ENCODE data around the gene EPHB3. TPM values are rescaled to one million over a fixed set of nuclear protein-coding genes. Genes with fewer than 3 reads are reported as not detected.

EPHB3 gene
- total RNA-seq, 1 donor from 2014 or later: 17.2 TPM

GRCh38 chr3:184558726-184559125 lies 2.9 kb upstream of the EPHB3 start:
- H3K27ac Mint-ChIP-seq (ENCODE audit: unreplicated experiment): no peak overlapping the region
- Histone ChIP-seq H3K4me1 (ENCODE audit: insufficient read depth, low read length) (peaks cover 10% of the 10 kb centered on the region), H3K4me2 (ENCODE audit: low read length) (no peak overlapping the region), H4K20me1 (ENCODE audit: insufficient read depth, low read length) (no peaks in the 10 kb centered on the region), H3K9ac (ENCODE audit: low read length) (no peak overlapping the region), H3K36me3 (ENCODE audit: insufficient read depth, low read length) (no peaks in the 10 kb centered on the region), H3K27me3 (ENCODE audit: insufficient read depth, low read length) (peaks cover 57% of the 10 kb centered on the region), H3K79me2 (ENCODE audit: insufficient read depth, low read length) (no peaks in the 10 kb centered on the region), H2AFZ (ENCODE audit: low read depth, low read length) (no peak overlapping the region), H3K27ac (ENCODE audit: low read depth, low read length) (no peak overlapping the region), H3K9me3 (ENCODE audit: insufficient read depth, low read depth, low read length) (no peaks in the 10 kb centered on the region), H3K4me3 (ENCODE audit: insufficient read depth, low read depth, low read length) (no peak overlapping the region)
- peaks cover 47% of the 10 kb centered on the region for H3K27me3 Mint-ChIP-seq (ENCODE audit: low read depth, unreplicated experiment)
- no peak for TF ChIP-seq CTCF (IDR thresholded peaks at IDR 0.05; ENCODE audit: insufficient read depth, low read depth, low read length)
- TF ChIP-seq EZH2 (IDR thresholded peaks at IDR 0.05; ENCODE audit: insufficient read depth, low read length): no peak
- FAIRE-seq (no peak), DNase-seq (ENCODE audit: low read depth) (no peak)
- H3K9me3 Mint-ChIP-seq (ENCODE audit: unreplicated experiment): no peaks in the 10 kb centered on the region
- peaks cover 2% of the 10 kb centered on the region for H3K36me3 Mint-ChIP-seq (ENCODE audit: low read depth, unreplicated experiment)
- H3K4me1 Mint-ChIP-seq (ENCODE audit: low read depth, unreplicated experiment): peaks cover 12% of the 10 kb centered on the region
- H3K4me3 Mint-ChIP-seq (ENCODE audit: unreplicated experiment): no peak overlapping the region

GRCh38 chr3:184559336-184559735 lies 2.2 kb upstream of the EPHB3 start:
- no peaks in the 10 kb centered on the region for H3K36me3 ChIP-seq (ENCODE audit: insufficient read depth, low read length)
- no peak overlapping the region for H2AFZ ChIP-seq (ENCODE audit: low read depth, low read length)
- H3K9ac ChIP-seq (ENCODE audit: low read length): no peak overlapping the region
- DNase-seq (ENCODE audit: low read depth) (no peak), FAIRE-seq (no peak)
- peaks cover 10% of the 10 kb centered on the region for H3K4me1 ChIP-seq (ENCODE audit: insufficient read depth, low read length)
- no peaks in the 10 kb centered on the region for H3K9me3 Mint-ChIP-seq (ENCODE audit: unreplicated experiment)
- H3K4me2 ChIP-seq (ENCODE audit: low read length): no peak overlapping the region
- H3K27me3 ChIP-seq (ENCODE audit: insufficient read depth, low read length): peaks cover 61% of the 10 kb centered on the region
- no peak overlapping the region for H3K4me3 Mint-ChIP-seq (ENCODE audit: unreplicated experiment)
- H3K27me3 Mint-ChIP-seq (ENCODE audit: low read depth, unreplicated experiment): peaks cover 47% of the 10 kb centered on the region
- no peaks in the 10 kb centered on the region for H3K36me3 Mint-ChIP-seq (ENCODE audit: low read depth, unreplicated experiment)
- H3K27ac Mint-ChIP-seq (ENCODE audit: unreplicated experiment): no peak overlapping the region
- no peaks in the 10 kb centered on the region for H3K9me3 ChIP-seq (ENCODE audit: insufficient read depth, low read depth, low read length)
- H4K20me1 ChIP-seq (ENCODE audit: insufficient read depth, low read length): no peaks in the 10 kb centered on the region
- H3K79me2 ChIP-seq (ENCODE audit: insufficient read depth, low read length): no peaks in the 10 kb centered on the region
- TF ChIP-seq CTCF (IDR thresholded peaks at IDR 0.05; ENCODE audit: insufficient read depth, low read depth, low read length): no peak
- H3K4me3 ChIP-seq (ENCODE audit: insufficient read depth, low read depth, low read length): no peak overlapping the region
- H3K4me1 Mint-ChIP-seq (ENCODE audit: low read depth, unreplicated experiment): peaks cover 15% of the 10 kb centered on the region
- H3K27ac ChIP-seq (ENCODE audit: low read depth, low read length): no peak overlapping the region

GRCh38 chr3:184560531-184560930 lies 1.1 kb upstream of the EPHB3 start:
- no peak for FAIRE-seq
- Histone ChIP-seq H3K9ac (ENCODE audit: low read length) (peak overlapping the region; percentile 17), H3K27me3 (ENCODE audit: insufficient read depth, low read length) (peaks cover 61% of the 10 kb centered on the region), H3K4me2 (ENCODE audit: low read length) (peak overlapping the region; percentile 84), H3K9me3 (ENCODE audit: insufficient read depth, low read depth, low read length) (no peaks in the 10 kb centered on the region), H3K36me3 (ENCODE audit: insufficient read depth, low read length) (no peaks in the 10 kb centered on the region), H4K20me1 (ENCODE audit: insufficient read depth, low read length) (no peaks in the 10 kb centered on the region), H2AFZ (ENCODE audit: low read depth, low read length) (peak overlapping the region; percentile 75), H3K4me3 (ENCODE audit: insufficient read depth, low read depth, low read length) (no peak overlapping the region), H3K27ac (ENCODE audit: low read depth, low read length) (no peak overlapping the region), H3K4me1 (ENCODE audit: insufficient read depth, low read length) (peaks cover 13% of the 10 kb centered on the region), H3K79me2 (ENCODE audit: insufficient read depth, low read length) (no peaks in the 10 kb centered on the region)
- Mint-ChIP-seq H3K4me3 (ENCODE audit: unreplicated experiment) (peak overlapping the region; percentile 86), H3K9me3 (ENCODE audit: unreplicated experiment) (no peaks in the 10 kb centered on the region), H3K27me3 (ENCODE audit: low read depth, unreplicated experiment) (peaks cover 47% of the 10 kb centered on the region), H3K4me1 (ENCODE audit: low read depth, unreplicated experiment) (peaks cover 26% of the 10 kb centered on the region), H3K36me3 (ENCODE audit: low read depth, unreplicated experiment) (no peaks in the 10 kb centered on the region), H3K27ac (ENCODE audit: unreplicated experiment) (no peak overlapping the region)
- DNase-seq (ENCODE audit: low read depth): no peak
- TF ChIP-seq EZH2 (IDR thresholded peaks at IDR 0.05; ENCODE audit: insufficient read depth, low read length) (no peak), CTCF (IDR thresholded peaks at IDR 0.05; ENCODE audit: insufficient read depth, low read depth, low read length) (no peak)
